ENCODE results near the gene R3HDM2.

GRCh38 chr12:57462251-57462911 lies 31.5 kb upstream of the R3HDM2 start:
- peak; percentile 94 to 98 (median 97) for TF ChIP-seq CTCF (IDR thresholded peaks at IDR 0.05)
- peak; percentile 72 to 74 for TF ChIP-seq POLR2AphosphoS5 (IDR thresholded peaks at IDR 0.05)
- no peak for TF ChIP-seq EP300 (IDR thresholded peaks at IDR 0.05)

All from esophagus muscularis mucosa (tissue), 4 donors.